ENCODE measurements around the gene TOM1. TPM values are rescaled to one million over a fixed set of nuclear protein-coding genes. Genes with fewer than 3 reads are reported as not detected.
A peak's percentile ranks its signal among the peaks of the same experiment; 100 is the strongest.

Gene TOM1
- polyA plus RNA-seq, 2 of the 4 experiments (the other 2 are of a cell fraction), result 14.5 to 16.6 TPM

DNA sequence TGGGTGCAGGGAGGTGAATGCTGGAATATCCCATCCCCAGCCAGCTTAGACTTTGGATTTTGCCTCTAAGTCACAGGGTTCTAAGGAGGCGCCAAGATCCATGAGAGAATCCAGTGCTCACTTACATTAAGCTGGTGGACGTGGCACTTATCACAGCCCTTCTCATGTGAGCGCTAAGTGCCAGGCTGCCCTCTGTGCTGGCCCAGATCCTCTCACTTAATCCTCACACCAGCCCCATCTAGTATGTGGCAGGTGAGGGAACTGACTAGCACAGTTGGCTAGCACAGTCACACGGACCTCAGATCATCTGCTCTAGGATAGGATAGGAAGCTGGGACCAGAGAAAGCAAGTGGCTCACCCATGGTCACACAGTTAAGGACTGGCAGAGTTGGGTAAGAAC is 84.8 kb downstream of the TOM1 start:
- POLR2A ChIA-PET, result interaction anchor here (0.5 to 1.0 kb wide), 4 partner anchors 12 to 33 kb away, joined by 3 to 7 read pairs (median 6); no protein-coding TSS in a partner anchor
- 65% methylated on average over 3 of the region's 4 CpGs for WGBS (ENCODE audit: missing lambda C conversion rate)

DNA sequence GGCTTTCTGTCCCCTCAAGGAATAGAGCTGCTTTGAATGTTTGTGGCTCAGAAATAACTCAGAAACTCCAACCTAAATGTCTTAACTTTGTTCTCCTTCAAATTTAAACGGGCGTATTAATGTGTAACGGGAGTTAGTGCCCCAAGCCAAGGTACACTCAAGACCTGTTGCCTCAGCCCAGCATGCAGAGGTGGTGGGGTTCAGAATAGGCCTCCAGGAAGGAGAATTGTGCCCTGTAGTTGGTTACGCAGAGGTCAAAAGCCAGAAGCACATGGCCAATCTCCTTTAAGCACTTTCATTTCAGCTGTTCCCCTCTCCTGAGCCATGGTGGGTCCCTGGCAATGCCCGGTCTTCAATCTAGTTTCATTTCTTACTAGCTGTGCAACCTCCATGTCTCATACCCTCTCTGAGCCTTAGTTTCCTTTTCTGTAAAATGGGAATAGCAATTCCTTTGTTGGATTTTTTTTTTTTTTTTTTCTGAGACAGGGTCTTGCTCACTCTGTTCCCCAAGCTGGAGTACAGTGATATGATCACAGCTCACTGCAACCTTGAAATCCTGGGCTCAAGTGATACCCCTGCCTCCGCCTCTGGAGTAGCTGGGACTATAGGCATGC is 85.4 kb downstream of the TOM1 start:
- no peak for FAIRE-seq
- 79% methylated on average over 6 of the region's 6 CpGs for WGBS (ENCODE audit: missing lambda C conversion rate)
- H3K4me3 ChIP-seq, result peak overlapping the region; percentile 79
- TF ChIP-seq NR3C1 (IDR thresholded peaks at IDR 0.05) (no peak), CBX2 (IDR thresholded peaks at IDR 0.05; ENCODE audit: borderline replicate concordance, low read depth) (no peak), FOSB (CRISPR knock-in tag; IDR thresholded peaks at IDR 0.05) (no peak), HOXB13 (CRISPR knock-in tag; IDR thresholded peaks at IDR 0.05; ENCODE audit: low read depth) (no peak), HEYL (CRISPR knock-in tag; IDR thresholded peaks at IDR 0.05) (no peak)
- TF ChIP-seq, protein P1, sequence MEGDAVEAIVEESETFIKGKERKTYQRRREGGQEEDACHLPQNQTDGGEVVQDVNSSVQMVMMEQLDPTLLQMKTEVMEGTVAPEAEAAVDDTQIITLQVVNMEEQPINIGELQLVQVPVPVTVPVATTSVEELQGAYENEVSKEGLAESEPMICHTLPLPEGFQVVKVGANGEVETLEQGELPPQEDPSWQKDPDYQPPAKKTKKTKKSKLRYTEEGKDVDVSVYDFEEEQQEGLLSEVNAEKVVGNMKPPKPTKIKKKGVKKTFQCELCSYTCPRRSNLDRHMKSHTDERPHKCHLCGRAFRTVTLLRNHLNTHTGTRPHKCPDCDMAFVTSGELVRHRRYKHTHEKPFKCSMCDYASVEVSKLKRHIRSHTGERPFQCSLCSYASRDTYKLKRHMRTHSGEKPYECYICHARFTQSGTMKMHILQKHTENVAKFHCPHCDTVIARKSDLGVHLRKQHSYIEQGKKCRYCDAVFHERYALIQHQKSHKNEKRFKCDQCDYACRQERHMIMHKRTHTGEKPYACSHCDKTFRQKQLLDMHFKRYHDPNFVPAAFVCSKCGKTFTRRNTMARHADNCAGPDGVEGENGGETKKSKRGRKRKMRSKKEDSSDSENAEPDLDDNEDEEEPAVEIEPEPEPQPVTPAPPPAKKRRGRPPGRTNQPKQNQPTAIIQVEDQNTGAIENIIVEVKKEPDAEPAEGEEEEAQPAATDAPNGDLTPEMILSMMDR (IDR thresholded peaks at IDR 0.05), result no peak
- TF ChIP-seq, protein P2, sequence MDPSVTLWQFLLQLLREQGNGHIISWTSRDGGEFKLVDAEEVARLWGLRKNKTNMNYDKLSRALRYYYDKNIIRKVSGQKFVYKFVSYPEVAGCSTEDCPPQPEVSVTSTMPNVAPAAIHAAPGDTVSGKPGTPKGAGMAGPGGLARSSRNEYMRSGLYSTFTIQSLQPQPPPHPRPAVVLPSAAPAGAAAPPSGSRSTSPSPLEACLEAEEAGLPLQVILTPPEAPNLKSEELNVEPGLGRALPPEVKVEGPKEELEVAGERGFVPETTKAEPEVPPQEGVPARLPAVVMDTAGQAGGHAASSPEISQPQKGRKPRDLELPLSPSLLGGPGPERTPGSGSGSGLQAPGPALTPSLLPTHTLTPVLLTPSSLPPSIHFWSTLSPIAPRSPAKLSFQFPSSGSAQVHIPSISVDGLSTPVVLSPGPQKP (IDR thresholded peaks at IDR 0.05; ENCODE audit: low read depth, low read length), result no peak
- TF ChIP-seq, protein P3, sequence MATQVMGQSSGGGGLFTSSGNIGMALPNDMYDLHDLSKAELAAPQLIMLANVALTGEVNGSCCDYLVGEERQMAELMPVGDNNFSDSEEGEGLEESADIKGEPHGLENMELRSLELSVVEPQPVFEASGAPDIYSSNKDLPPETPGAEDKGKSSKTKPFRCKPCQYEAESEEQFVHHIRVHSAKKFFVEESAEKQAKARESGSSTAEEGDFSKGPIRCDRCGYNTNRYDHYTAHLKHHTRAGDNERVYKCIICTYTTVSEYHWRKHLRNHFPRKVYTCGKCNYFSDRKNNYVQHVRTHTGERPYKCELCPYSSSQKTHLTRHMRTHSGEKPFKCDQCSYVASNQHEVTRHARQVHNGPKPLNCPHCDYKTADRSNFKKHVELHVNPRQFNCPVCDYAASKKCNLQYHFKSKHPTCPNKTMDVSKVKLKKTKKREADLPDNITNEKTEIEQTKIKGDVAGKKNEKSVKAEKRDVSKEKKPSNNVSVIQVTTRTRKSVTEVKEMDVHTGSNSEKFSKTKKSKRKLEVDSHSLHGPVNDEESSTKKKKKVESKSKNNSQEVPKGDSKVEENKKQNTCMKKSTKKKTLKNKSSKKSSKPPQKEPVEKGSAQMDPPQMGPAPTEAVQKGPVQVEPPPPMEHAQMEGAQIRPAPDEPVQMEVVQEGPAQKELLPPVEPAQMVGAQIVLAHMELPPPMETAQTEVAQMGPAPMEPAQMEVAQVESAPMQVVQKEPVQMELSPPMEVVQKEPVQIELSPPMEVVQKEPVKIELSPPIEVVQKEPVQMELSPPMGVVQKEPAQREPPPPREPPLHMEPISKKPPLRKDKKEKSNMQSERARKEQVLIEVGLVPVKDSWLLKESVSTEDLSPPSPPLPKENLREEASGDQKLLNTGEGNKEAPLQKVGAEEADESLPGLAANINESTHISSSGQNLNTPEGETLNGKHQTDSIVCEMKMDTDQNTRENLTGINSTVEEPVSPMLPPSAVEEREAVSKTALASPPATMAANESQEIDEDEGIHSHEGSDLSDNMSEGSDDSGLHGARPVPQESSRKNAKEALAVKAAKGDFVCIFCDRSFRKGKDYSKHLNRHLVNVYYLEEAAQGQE (IDR thresholded peaks at IDR 0.05), result no peak
- peak overlapping the region; percentile 92 for H3K4me2 ChIP-seq
- ChIA-PET CTCF (interaction anchor here (1.0 to 1.9 kb wide), 3 partner anchors 32 to 543 kb away, joined by 3 to 13 read pairs (median 9); no protein-coding TSS in a partner anchor), POLR2A (interaction anchor here (0.5 to 1.0 kb wide), 4 partner anchors 8 to 34 kb away, joined by 3 to 7 read pairs (median 4); no protein-coding TSS in a partner anchor)
- H3K27ac ChIP-seq, result peak overlapping the region; percentile 62 to 95
- DNase-seq (ENCODE audit: low read depth in 1 of 2, low spot score in 1 of 2), result no peak
- no peaks in the 10 kb centered on the region for H3K9me3 ChIP-seq
- ATAC-seq, result no peak
- peaks cover 58% of the 10 kb centered on the region for H3K4me1 ChIP-seq

More for the DNA sequence above, 84.8 kb downstream of the TOM1 start:
- DNase-seq (ENCODE audit: low read depth in 1 of 2, low spot score in 1 of 2), result no peak
- peaks cover 58% of the 10 kb centered on the region for H3K4me1 ChIP-seq
- CTCF ChIA-PET, result interaction anchor here (1.0 to 1.8 kb wide), 2 partner anchors 34 to 543 kb away, joined by 3 to 13 read pairs; no protein-coding TSS in a partner anchor
- H3K4me3 ChIP-seq, result peak overlapping the region; percentile 79
- TF ChIP-seq, protein P4, sequence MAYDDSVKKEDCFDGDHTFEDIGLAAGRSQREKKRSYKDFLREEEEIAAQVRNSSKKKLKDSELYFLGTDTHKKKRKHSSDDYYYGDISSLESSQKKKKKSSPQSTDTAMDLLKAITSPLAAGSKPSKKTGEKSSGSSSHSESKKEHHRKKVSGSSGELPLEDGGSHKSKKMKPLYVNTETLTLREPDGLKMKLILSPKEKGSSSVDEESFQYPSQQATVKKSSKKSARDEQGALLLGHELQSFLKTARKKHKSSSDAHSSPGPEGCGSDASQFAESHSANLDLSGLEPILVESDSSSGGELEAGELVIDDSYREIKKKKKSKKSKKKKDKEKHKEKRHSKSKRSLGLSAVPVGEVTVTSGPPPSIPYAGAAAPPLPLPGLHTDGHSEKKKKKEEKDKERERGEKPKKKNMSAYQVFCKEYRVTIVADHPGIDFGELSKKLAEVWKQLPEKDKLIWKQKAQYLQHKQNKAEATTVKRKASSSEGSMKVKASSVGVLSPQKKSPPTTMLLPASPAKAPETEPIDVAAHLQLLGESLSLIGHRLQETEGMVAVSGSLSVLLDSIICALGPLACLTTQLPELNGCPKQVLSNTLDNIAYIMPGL (CRISPR knock-in tag; IDR thresholded peaks at IDR 0.05; ENCODE audit: borderline replicate concordance), result no peak
- TF ChIP-seq, protein P5, sequence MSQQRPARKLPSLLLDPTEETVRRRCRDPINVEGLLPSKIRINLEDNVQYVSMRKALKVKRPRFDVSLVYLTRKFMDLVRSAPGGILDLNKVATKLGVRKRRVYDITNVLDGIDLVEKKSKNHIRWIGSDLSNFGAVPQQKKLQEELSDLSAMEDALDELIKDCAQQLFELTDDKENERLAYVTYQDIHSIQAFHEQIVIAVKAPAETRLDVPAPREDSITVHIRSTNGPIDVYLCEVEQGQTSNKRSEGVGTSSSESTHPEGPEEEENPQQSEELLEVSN (IDR thresholded peaks at IDR 0.05; ENCODE audit: borderline replicate concordance, low read depth), result no peak
- TF ChIP-seq KDM1A (IDR thresholded peaks at IDR 0.05; ENCODE audit: low read depth) (no peak), HDAC2 (IDR thresholded peaks at IDR 0.05) (no peak), POLR2AphosphoS2 (conservative IDR thresholded peaks at IDR 0.05; ENCODE audit: low read length) (no peak), ZFP36 (IDR thresholded peaks at IDR 0.05; ENCODE audit: borderline replicate concordance, partially characterized antibody) (no peak), HOXB13 (CRISPR knock-in tag; IDR thresholded peaks at IDR 0.05; ENCODE audit: low read depth) (no peak), HEYL (CRISPR knock-in tag; IDR thresholded peaks at IDR 0.05) (no peak), FOSL2 (IDR thresholded peaks at IDR 0.05) (no peak), FOSL2 (CRISPR knock-in tag; IDR thresholded peaks at IDR 0.05) (no peak), JUNB (IDR thresholded peaks at IDR 0.05) (no peak), BHLHE40 (IDR thresholded peaks at IDR 0.05; ENCODE audit: low read depth, low read length) (no peak)
- TF ChIP-seq, protein P6, sequence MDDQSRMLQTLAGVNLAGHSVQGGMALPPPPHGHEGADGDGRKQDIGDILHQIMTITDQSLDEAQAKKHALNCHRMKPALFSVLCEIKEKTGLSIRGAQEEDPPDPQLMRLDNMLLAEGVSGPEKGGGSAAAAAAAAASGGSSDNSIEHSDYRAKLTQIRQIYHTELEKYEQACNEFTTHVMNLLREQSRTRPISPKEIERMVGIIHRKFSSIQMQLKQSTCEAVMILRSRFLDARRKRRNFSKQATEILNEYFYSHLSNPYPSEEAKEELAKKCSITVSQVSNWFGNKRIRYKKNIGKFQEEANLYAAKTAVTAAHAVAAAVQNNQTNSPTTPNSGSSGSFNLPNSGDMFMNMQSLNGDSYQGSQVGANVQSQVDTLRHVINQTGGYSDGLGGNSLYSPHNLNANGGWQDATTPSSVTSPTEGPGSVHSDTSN (IDR thresholded peaks at IDR 0.05), result no peak
- TF ChIP-seq, protein P3 (IDR thresholded peaks at IDR 0.05), result no peak
- no peaks in the 10 kb centered on the region for H3K9me3 ChIP-seq
- FAIRE-seq, result no peak
- ATAC-seq, result no peak
- H3K4me2 ChIP-seq, result peak overlapping the region; percentile 92
- peak overlapping the region; percentile 62 to 95 for H3K27ac ChIP-seq
